Subcutaneous abdominal adipose tissue (tissue), 5 donors: ENCODE data around the gene SLC26A2.
"Not testable (repeated sequence)": the region's sequence is repeated elsewhere in the genome, so short reads cannot be mapped to it uniquely, and the experiment has no call there.

Source experiments
- H3K27ac ChIP-seq: one replicate; pipeline ENCODE4 v1.7.0; 2013; ENCODE audit warnings: low read depth, mild to moderate bottlenecking, inconsistent platforms, low read length, moderate library complexity
- H3K27me3 ChIP-seq, 5 donors: one replicate each; pipeline ENCODE4 v1.7.0; 2013; ENCODE audit warnings: low read length in 5 of 5, inconsistent platforms in 1 of 5; ENCODE audit not compliant: control insufficient read depth in 5 of 5, insufficient read depth in 4 of 5
- H3K36me3 ChIP-seq, 5 donors: one replicate each; pipeline ENCODE4 v1.7.0; 2013; ENCODE audit warnings: low read length in 5 of 5; ENCODE audit not compliant: control insufficient read depth in 5 of 5, insufficient read depth in 5 of 5
- H3K4me1 ChIP-seq, 5 donors: one replicate each; pipeline ENCODE4 v1.7.0; 2013; ENCODE audit warnings: low read length in 5 of 5, mild to moderate bottlenecking in 3 of 5, moderate library complexity in 1 of 5; ENCODE audit not compliant: control insufficient read depth in 5 of 5, insufficient read depth in 5 of 5
- H3K4me3 ChIP-seq, 5 donors: one replicate each; pipeline ENCODE4 v1.7.0; 2013; ENCODE audit warnings: low read length in 5 of 5, low read depth in 1 of 5
- H3K9ac ChIP-seq, 5 donors: one replicate each; pipeline ENCODE4 v1.7.0; 2013; ENCODE audit warnings: low read length in 5 of 5, mild to moderate bottlenecking in 4 of 5, moderate library complexity in 3 of 5
- H3K9me3 ChIP-seq, 5 donors: one replicate each; pipeline ENCODE4 v1.7.0; 2013; ENCODE audit warnings: low read length in 5 of 5; ENCODE audit not compliant: control insufficient read depth in 5 of 5
- donor health status: healthy.
- donor health status: healthy.
- donor health status: healthy.
- donor health status: healthy.
- donor health status: healthy.

Gene SLC26A2

DNA sequence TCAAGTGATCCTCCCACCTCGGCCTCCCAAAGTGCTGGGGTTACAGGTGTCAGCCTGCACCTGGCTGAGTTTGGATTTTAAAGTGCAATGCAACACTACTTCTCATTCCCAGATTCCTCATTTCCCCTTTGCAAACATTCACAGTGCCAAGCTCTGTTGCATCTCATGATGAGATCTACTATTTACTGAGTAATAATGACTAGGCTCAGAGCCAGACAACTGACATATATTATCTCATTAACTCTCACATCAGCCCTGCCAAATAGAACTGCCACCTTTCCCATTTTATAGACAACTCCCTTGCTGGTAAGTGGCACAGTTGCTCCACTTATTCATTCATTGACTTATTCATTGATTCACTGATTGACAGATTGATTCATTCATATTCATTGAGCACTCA, 22.9 kb upstream of the SLC26A2 start:
- Histone ChIP-seq H3K27ac (no peak overlapping the region), H3K4me3 (no peak overlapping the region), H3K4me1 (peaks cover 0 to 7% (median 2%) of the 10 kb centered on the region in 5 donors), H3K9me3 (no peaks in the 10 kb centered on the region), H3K9ac (no peak overlapping the region), H3K27me3 (peaks cover 0 to under 1% (median 0%) of the 10 kb centered on the region in 5 donors), H3K36me3 (no peaks in the 10 kb centered on the region)

DNA sequence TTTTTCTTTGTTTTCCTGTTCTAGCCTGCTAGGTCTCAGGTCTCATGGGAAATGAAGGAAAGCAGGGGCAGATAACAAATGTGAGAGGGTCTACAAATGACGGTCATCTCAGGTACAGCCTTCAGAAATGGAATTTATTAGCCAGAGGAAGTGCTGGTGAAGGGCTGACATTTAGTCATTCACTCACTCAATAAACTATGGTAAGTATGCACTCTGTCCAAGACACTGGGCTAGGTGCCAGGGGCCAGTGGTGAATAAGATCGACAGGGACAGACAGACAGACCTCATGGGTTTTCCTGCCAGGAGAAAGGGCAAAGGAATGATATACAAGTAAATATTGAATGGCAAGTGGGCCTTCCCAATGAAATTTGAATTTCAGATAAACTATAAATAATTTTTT, 22.3 kb upstream of the SLC26A2 start:
- Histone ChIP-seq H3K9ac (no peak overlapping the region), H3K9me3 (no peaks in the 10 kb centered on the region), H3K27ac (no peak overlapping the region), H3K4me1 (peaks cover 0 to 7% (median 2%) of the 10 kb centered on the region in 5 donors), H3K36me3 (no peaks in the 10 kb centered on the region), H3K4me3 (no peak overlapping the region), H3K27me3 (no peaks in the 10 kb centered on the region)

DNA sequence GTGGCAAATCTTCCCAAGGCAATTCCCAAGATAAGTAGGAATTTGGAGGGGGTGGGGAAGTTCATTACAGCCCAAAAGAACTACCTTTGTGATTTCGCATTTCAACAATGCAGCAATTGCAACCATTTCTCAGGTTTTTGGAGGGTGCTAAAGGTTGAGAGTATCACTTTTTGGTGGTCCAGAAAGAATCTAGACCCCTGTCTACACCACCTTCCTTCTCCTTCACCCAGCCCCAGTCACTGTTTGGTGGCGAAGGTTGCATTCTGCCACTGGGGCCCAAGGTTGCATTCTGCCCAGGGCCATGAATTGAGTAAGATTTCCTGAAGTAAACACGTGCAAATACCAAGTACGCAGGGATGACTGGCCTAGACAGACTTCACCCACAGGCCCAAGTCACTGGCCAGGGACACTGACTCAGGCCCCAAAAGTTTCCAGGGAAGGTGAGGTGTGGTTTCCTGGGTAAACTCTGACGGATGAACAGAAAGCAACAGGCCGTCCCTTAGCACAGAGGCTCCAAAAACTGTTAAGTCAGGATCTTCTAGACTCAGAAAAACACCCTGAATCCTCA, 21.7 kb upstream of the SLC26A2 start:
- no peak overlapping the region for H3K9ac ChIP-seq
- no peaks in the 10 kb centered on the region for H3K9me3 ChIP-seq
- H3K4me1 ChIP-seq, result peaks cover 0 to 7% (median 2%) of the 10 kb centered on the region in 5 donors
- no peak overlapping the region for H3K4me3 ChIP-seq
- H3K27ac ChIP-seq, result no peak overlapping the region
- no peaks in the 10 kb centered on the region for H3K36me3 ChIP-seq
- no peaks in the 10 kb centered on the region for H3K27me3 ChIP-seq

GRCh38 chr5:149939546-149939945, 21.0 kb upstream of the SLC26A2 start:
- Histone ChIP-seq H3K27ac (no peak overlapping the region), H3K4me3 (no peak overlapping the region), H3K9ac (no peak overlapping the region), H3K4me1 (peaks cover 0 to 7% (median 2%) of the 10 kb centered on the region in 5 donors), H3K27me3 (no peaks in the 10 kb centered on the region), H3K9me3 (no peaks in the 10 kb centered on the region), H3K36me3 (no peaks in the 10 kb centered on the region)

DNA sequence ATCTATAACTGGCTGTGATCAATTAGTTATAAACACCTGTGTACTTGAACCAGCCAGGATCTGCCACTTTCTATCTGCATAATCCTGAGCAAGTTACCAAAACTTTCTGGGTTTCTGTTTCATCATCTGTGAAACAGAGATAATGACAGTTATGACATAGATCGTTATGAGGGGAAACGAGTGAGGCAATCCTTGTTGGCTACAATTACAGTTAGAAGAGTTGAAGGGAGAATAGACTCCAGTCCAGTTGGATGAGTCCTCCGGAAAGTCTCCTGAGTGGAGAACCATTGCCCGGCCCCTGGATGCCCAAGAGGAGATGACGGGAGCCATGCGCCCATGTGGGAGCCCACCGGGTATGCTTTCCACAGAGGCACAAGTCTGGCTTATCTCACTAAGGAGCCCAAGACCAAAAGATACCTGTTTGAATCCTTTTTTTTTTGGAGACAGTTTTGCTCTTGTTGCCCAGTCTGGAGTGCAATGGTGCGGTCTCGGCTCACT, 20.4 kb upstream of the SLC26A2 start:
- Histone ChIP-seq H3K36me3 (no peaks in the 10 kb centered on the region), H3K4me3 (no peak overlapping the region), H3K27me3 (no peaks in the 10 kb centered on the region), H3K9me3 (no peaks in the 10 kb centered on the region), H3K4me1 (peaks cover 0 to 7% (median 2%) of the 10 kb centered on the region in 5 donors), H3K9ac (no peak overlapping the region), H3K27ac (no peak overlapping the region)

DNA sequence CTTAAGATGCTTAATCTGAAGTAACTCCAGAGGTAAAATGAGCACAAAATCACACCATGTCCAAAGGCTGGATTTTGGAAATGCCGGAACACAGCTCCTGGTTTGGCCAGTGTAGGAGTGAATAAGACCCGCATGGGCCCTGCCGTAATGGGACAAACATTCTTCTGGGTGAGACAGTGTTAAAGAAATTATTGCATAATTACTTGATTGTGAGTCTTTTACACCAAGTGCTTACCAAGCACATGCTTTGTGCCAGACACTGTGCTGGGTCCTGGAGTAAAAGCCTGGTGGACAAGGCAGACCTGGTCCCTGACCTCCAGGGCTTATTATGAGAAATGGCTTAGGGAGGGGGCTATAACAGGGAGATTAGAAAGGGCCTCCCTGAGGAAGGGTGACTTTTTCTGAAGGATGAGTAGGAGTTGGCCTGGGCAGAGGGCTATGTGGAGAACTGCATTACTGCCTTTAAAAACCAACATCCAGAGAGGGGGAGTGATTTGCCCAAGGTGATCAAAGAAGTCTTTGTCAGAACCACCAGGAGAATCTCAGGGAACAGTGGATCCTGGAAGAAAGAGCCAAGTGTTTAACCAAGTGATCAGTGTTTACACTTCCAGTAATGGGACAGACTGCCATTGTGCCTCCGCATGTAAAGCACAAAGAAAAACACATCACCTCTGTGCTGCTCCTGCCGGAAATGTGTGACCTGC, 19.5 kb upstream of the SLC26A2 start:
- Histone ChIP-seq H3K9ac (no peak overlapping the region), H3K4me3 (no peak overlapping the region), H3K9me3 (no peaks in the 10 kb centered on the region), H3K27ac (no peak overlapping the region), H3K36me3 (no peaks in the 10 kb centered on the region), H3K4me1 (peaks cover 0 to 7% (median 2%) of the 10 kb centered on the region in 5 donors), H3K27me3 (no peaks in the 10 kb centered on the region)

DNA sequence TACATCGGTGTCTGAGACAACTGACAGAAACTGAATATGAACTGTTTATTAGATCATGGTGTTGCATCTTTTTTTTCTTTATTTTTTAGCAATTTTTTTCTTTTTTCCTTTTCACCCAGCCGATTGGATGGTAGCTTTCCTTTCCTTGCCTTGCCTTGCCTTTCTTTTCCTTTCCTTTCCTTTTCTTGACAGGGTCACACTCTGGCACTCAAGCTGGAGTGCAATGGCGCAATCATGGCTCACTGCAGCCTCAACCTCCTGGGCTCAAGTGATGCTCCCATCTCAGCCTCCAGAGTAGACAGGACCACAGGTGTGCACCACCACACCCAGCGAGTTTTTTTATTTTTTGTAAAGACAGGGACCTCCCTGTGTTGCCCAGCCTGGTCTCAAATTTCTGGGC, 18.8 kb upstream of the SLC26A2 start:
- Histone ChIP-seq H3K36me3 (no peaks in the 10 kb centered on the region), H3K9ac (no peak overlapping the region), H3K4me3 (no peak overlapping the region), H3K27me3 (no peaks in the 10 kb centered on the region), H3K9me3 (no peaks in the 10 kb centered on the region), H3K4me1 (peaks cover 0 to 7% (median 2%) of the 10 kb centered on the region in 5 donors), H3K27ac (no peak overlapping the region)

DNA sequence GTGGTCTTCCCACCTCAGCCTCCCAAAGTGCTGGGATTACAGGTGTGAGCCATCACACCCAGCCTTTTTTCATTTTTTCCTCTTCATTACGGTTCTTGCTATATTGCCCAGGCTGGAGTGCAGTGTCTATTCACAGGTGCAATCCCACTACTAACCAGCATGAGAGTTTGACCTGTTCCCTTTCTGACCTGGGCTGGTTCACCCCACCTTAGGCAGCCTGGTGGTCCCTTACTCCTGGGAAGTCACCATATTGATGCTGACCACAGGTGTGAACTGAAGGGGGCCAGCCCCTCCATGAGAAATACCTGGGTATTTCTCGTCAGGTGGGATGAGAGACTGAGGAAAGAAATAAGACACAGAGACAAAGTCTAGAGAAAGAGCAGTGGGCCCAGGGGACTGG, 18.4 kb upstream of the SLC26A2 start:
- Histone ChIP-seq H3K27me3 (no peaks in the 10 kb centered on the region), H3K4me1 (peaks cover 0 to 7% (median 2%) of the 10 kb centered on the region in 5 donors), H3K27ac (no peak overlapping the region), H3K36me3 (no peaks in the 10 kb centered on the region), H3K9me3 (no peaks in the 10 kb centered on the region), H3K4me3 (no peak overlapping the region), H3K9ac (no peak overlapping the region)

GRCh38 chr5:149942741-149943169, 17.8 kb upstream of the SLC26A2 start:
- not testable (repeated sequence) for H3K27me3 ChIP-seq, H3K27ac ChIP-seq, H3K4me3 ChIP-seq, H3K9ac ChIP-seq, H3K9me3 ChIP-seq, H3K4me1 ChIP-seq, H3K36me3 ChIP-seq

GRCh38 chr5:149943177-149943949, 17.2 kb upstream of the SLC26A2 start:
- not testable (repeated sequence) for H3K9me3 ChIP-seq, H3K4me1 ChIP-seq, H3K27me3 ChIP-seq, H3K9ac ChIP-seq, H3K4me3 ChIP-seq, H3K27ac ChIP-seq, H3K36me3 ChIP-seq
